ENCODE results near the gene NFAT5.
"Not testable (repeated sequence)": the region's sequence is repeated elsewhere in the genome, so short reads cannot be mapped to it uniquely, and the experiment has no call there.

Gene NFAT5

GRCh38 chr16:69559164-69559563 is 6.6 kb upstream of the NFAT5 start:
- H3K36me3 ChIP-seq = no peaks in the 10 kb centered on the region
- no peaks in the 10 kb centered on the region for H3K27me3 ChIP-seq
- peaks cover 0 to 10% of the 10 kb centered on the region in 2 experiments for H3K4me1 ChIP-seq (ENCODE audit: control insufficient read depth in 1 of 2, insufficient read depth in 1 of 2, low read depth in 1 of 2, low read length in 1 of 2)
- no peak for TF ChIP-seq CTCF (IDR thresholded peaks at IDR 0.05)
- no peaks in the 10 kb centered on the region for H3K9me3 ChIP-seq
- no peak overlapping the region for H3K27ac ChIP-seq
- no peak overlapping the region for H3K4me3 ChIP-seq (ENCODE audit: low read depth in 1 of 2, low read length in 1 of 2)

GRCh38 chr16:69561367-69561766 is 4.4 kb upstream of the NFAT5 start:
- not testable (repeated sequence) for H3K36me3 ChIP-seq; H3K27me3 ChIP-seq; H3K4me3 ChIP-seq (ENCODE audit: low read depth in 1 of 2, low read length in 1 of 2); H3K9me3 ChIP-seq; H3K27ac ChIP-seq
- peaks cover 13 to 15% of the 10 kb centered on the region in 2 experiments for H3K4me1 ChIP-seq (ENCODE audit: control insufficient read depth in 1 of 2, insufficient read depth in 1 of 2, low read depth in 1 of 2, low read length in 1 of 2)

- TF ChIP-seq CTCF (IDR thresholded peaks at IDR 0.05) = no peak
- no peaks in the 10 kb centered on the region for H3K36me3 ChIP-seq
- no peak overlapping the region for H3K27ac ChIP-seq
- H3K4me3 ChIP-seq (ENCODE audit: low read depth in 1 of 2, low read length in 1 of 2) = no peak overlapping the region
- H3K9me3 ChIP-seq = no peaks in the 10 kb centered on the region
- no peaks in the 10 kb centered on the region for H3K27me3 ChIP-seq
- H3K4me1 ChIP-seq (ENCODE audit: control insufficient read depth in 1 of 2, insufficient read depth in 1 of 2, low read depth in 1 of 2, low read length in 1 of 2) = peaks cover 15 to 16% of the 10 kb centered on the region in 2 experiments
Measured at GRCh38 chr16:69561901-69562300, 3.9 kb upstream of the NFAT5 start.

- H3K9me3 ChIP-seq = no peaks in the 10 kb centered on the region
- no peaks in the 10 kb centered on the region for H3K36me3 ChIP-seq
- no peaks in the 10 kb centered on the region for H3K27me3 ChIP-seq
- peaks cover 24 to 25% of the 10 kb centered on the region in 2 experiments for H3K4me1 ChIP-seq (ENCODE audit: control insufficient read depth in 1 of 2, insufficient read depth in 1 of 2, low read depth in 1 of 2, low read length in 1 of 2)
- H3K4me3 ChIP-seq (ENCODE audit: low read depth in 1 of 2, low read length in 1 of 2) = no peak overlapping the region
- no peak overlapping the region for H3K27ac ChIP-seq
- TF ChIP-seq CTCF (IDR thresholded peaks at IDR 0.05) = no peak
Measured at GRCh38 chr16:69562813-69563212, 3.0 kb upstream of the NFAT5 start.

- Histone ChIP-seq H3K4me3 (ENCODE audit: low read depth in 1 of 2, low read length in 1 of 2) (no peak overlapping the region), H3K27me3 (no peaks in the 10 kb centered on the region), H3K36me3 (no peaks in the 10 kb centered on the region), H3K9me3 (no peaks in the 10 kb centered on the region), H3K27ac (no peak overlapping the region), H3K4me1 (ENCODE audit: control insufficient read depth in 1 of 2, insufficient read depth in 1 of 2, low read depth in 1 of 2, low read length in 1 of 2) (peaks cover 34 to 35% of the 10 kb centered on the region in 2 experiments)
- no peak for TF ChIP-seq CTCF (IDR thresholded peaks at IDR 0.05)
Measured at GRCh38 chr16:69563605-69564580, 1.9 kb upstream of the NFAT5 start.

Measured in neutrophil (primary cell).